HG03135 (cell line): ENCODE results near the gene OR8S1.
"Not testable (repeated sequence)": the region's sequence is repeated elsewhere in the genome, so short reads cannot be mapped to it uniquely, and the experiment has no call there.

Experiments used
- ATAC-seq: cut with Tn5 transposase; IDR thresholded peaks from one replicate; pipeline ENCODE4 v1.9.1; 2021; ENCODE audit warnings: mild to moderate bottlenecking, moderate library complexity; ENCODE audit not compliant: unreplicated experiment

Gene OR8S1

GRCh38 chr12:48553666-48554343 lies 28.4 kb downstream of the OR8S1 start:
- ATAC-seq = not testable (repeated sequence)

GRCh38 chr12:48556631-48557030 lies 31.2 kb downstream of the OR8S1 start:
- ATAC-seq = no peak

- no peak for ATAC-seq
Measured at GRCh38 chr12:48557919-48558318, 32.5 kb downstream of the OR8S1 start.

- ATAC-seq = no peak
Measured at GRCh38 chr12:48567731-48568130, 42.3 kb downstream of the OR8S1 start.

GRCh38 chr12:48569946-48570345 lies 44.5 kb downstream of the OR8S1 start, which contains the start of gene LALBA:
Gene LALBA (minus strand): TSS chr12:48570046. CDS start chr12:48570020, 26 bp downstream.
- no peak for ATAC-seq

- no peak for ATAC-seq
Measured at GRCh38 chr12:48572326-48572725, 46.9 kb downstream of the OR8S1 start.
